B cell (primary cell): ENCODE measurements around the gene PIGO.

Source experiments
- EZH2 ChIP-seq: IDR thresholded peaks from 2 replicates; pipeline ENCODE4 v1.6.1; 2012; ENCODE audit warnings: borderline replicate concordance, low read depth, mild to moderate bottlenecking, moderate library complexity, low read length; ENCODE audit not compliant: insufficient read depth, poor library complexity, severe bottlenecking
- TF ChIP-seq, protein P1 (sequence below): fragments of 200-600 bp; IDR thresholded peaks from one replicate; pipeline ENCODE4 v1.8.0; 2022; ENCODE audit warnings: antibody characterized with exemption, mild to moderate bottlenecking

DNA sequence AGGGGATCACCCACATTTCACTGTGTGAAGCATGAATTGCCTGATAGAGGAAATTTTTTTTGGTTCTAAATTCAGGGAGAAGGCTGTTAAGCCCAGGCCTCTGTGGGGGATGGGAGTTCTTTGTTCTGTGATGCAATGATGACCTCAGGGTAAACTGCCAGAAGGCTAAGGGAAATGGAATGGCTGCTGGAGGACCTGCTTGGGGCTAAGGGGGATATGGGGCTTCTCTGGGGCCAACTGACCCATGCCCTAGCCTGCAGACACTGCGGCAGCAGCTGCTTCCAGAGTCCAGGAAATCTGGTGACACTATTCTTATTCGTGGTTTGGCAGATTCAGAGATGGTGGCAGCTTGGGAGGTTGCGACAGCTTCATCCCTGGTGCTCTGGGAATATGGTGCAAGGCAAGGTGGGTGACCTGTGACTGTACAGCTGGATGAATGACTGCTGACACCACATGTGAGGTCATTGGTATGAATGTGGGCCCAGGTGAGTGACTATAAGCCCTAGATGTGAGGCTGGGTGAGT, 54.2 kb downstream of the PIGO start:
- TF ChIP-seq, protein P1, sequence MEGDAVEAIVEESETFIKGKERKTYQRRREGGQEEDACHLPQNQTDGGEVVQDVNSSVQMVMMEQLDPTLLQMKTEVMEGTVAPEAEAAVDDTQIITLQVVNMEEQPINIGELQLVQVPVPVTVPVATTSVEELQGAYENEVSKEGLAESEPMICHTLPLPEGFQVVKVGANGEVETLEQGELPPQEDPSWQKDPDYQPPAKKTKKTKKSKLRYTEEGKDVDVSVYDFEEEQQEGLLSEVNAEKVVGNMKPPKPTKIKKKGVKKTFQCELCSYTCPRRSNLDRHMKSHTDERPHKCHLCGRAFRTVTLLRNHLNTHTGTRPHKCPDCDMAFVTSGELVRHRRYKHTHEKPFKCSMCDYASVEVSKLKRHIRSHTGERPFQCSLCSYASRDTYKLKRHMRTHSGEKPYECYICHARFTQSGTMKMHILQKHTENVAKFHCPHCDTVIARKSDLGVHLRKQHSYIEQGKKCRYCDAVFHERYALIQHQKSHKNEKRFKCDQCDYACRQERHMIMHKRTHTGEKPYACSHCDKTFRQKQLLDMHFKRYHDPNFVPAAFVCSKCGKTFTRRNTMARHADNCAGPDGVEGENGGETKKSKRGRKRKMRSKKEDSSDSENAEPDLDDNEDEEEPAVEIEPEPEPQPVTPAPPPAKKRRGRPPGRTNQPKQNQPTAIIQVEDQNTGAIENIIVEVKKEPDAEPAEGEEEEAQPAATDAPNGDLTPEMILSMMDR: no peak
- TF ChIP-seq EZH2: no peak
